ENCODE data around the gene IL4I1. TPM values are rescaled to one million over a fixed set of nuclear protein-coding genes. Genes with fewer than 3 reads are reported as not detected.

The IL4I1 gene
- total RNA-seq, 1 experiment from 2014 or later = not detected

DNA sequence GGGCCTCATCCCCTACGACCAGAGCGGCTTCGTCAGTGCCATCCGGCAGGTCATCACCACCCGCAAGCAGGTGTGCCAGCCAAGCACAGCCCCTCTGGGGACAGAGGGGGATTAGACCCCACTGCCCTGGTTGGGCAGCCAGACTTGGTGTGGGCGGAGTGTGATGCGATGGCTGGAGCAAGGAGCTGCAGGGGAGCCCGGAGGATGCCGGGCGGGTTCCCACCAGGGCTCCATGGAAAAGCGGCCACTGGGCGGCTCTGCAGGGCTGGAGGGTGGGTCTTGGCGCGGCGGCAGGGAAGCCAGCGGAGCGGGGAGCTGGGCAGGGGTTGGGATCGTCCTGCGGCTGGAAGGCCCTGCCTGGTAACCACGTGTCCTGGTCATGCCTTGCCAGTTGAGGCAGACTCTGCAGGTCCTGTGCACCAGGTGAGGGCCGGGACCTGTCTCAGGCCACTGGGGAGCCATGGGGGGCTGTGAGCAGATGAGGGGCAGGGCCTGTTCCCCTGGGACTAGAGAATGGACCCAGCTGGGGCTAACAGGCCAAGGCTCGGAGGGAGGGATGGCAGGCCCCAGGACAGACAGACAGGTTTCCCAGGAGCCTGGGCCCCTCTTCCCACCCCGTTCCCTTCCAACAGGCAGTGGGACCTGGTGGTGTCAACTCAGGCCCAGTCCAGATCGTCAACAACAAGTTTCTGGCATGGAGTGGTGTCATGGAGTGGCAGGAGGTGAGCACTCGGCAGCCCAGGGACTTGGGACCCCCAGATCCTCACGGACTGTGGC, 39.4 kb downstream of the IL4I1 start:
- peaks cover 45% of the 10 kb centered on the region for H4K20me1 ChIP-seq (ENCODE audit: insufficient read depth, low read depth, low read length)

DNA sequence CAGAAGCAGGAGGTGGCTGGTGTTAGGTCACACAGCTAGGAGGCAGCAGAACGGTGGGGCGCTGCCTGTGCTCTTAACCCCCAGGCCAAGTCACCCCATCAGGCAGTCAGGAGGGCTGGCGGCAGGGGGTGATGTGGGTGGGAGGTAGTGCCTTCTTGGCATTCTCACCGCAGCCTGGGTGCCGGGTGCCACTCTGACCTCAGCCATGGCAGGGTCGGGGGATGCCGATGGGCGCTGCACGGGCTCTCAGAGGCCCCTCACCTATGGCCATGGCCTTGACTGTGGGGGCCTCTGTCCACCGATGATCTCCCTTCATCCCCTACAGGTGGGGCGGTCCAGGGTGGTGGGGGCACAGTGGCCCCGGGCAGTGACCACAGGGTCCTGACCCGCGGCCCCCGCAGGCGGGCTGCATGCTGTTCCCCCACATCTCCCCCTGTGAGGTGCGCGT, 40.1 kb downstream of the IL4I1 start:
- no peaks in the 10 kb centered on the region for H3K27me3 ChIP-seq (ENCODE audit: low read length)
- H4K20me1 ChIP-seq (ENCODE audit: insufficient read depth, low read depth, low read length) = peaks cover 51% of the 10 kb centered on the region
- H3K27ac ChIP-seq (ENCODE audit: low read length) = no peak overlapping the region
- H3K4me1 ChIP-seq (ENCODE audit: low read length) = peaks cover 22% of the 10 kb centered on the region
- H3K9me2 ChIP-seq (replicated peaks; ENCODE audit: insufficient read depth, low read length) = no peaks in the 10 kb centered on the region
- H3K4me2 ChIP-seq (ENCODE audit: low read depth, low read length, poor library complexity, severe bottlenecking) = no peak overlapping the region
- no peak overlapping the region for H3K4me3 ChIP-seq (ENCODE audit: low read length)
- H3K9ac ChIP-seq (ENCODE audit: low read length) = no peak overlapping the region
- H3K36me3 ChIP-seq (ENCODE audit: insufficient read depth, low read length) = peaks cover 29% of the 10 kb centered on the region; the same call in 1 of the 2 replicates
- H3K79me2 ChIP-seq (ENCODE audit: low read length) = peaks cover 29% of the 10 kb centered on the region
- H3K9me3 ChIP-seq (ENCODE audit: low read length) = no peaks in the 10 kb centered on the region
- DNase-seq = peak; percentile 66
- no peak overlapping the region for H2AFZ ChIP-seq (ENCODE audit: low read length)

More for the DNA sequence above, 39.4 kb downstream of the IL4I1 start:
- no peak overlapping the region for H3K27ac ChIP-seq (ENCODE audit: low read length)
- DNase-seq = no peak
- H3K27me3 ChIP-seq (ENCODE audit: low read length) = no peaks in the 10 kb centered on the region
- no peak overlapping the region for H3K4me3 ChIP-seq (ENCODE audit: low read length)
- H3K4me1 ChIP-seq (ENCODE audit: low read length) = peaks cover 17% of the 10 kb centered on the region
- H3K36me3 ChIP-seq (ENCODE audit: insufficient read depth, low read length) = peaks cover 29% of the 10 kb centered on the region; the same call in 1 of the 2 replicates
- H3K9me3 ChIP-seq (ENCODE audit: low read length) = no peaks in the 10 kb centered on the region
- H3K9ac ChIP-seq (ENCODE audit: low read length) = no peak overlapping the region
- peaks cover 23% of the 10 kb centered on the region for H3K79me2 ChIP-seq (ENCODE audit: low read length)
- no peaks in the 10 kb centered on the region for H3K9me2 ChIP-seq (replicated peaks; ENCODE audit: insufficient read depth, low read length)
- no peak overlapping the region for H2AFZ ChIP-seq (ENCODE audit: low read length)
- H3K4me2 ChIP-seq (ENCODE audit: low read depth, low read length, poor library complexity, severe bottlenecking) = no peak overlapping the region

DNA sequence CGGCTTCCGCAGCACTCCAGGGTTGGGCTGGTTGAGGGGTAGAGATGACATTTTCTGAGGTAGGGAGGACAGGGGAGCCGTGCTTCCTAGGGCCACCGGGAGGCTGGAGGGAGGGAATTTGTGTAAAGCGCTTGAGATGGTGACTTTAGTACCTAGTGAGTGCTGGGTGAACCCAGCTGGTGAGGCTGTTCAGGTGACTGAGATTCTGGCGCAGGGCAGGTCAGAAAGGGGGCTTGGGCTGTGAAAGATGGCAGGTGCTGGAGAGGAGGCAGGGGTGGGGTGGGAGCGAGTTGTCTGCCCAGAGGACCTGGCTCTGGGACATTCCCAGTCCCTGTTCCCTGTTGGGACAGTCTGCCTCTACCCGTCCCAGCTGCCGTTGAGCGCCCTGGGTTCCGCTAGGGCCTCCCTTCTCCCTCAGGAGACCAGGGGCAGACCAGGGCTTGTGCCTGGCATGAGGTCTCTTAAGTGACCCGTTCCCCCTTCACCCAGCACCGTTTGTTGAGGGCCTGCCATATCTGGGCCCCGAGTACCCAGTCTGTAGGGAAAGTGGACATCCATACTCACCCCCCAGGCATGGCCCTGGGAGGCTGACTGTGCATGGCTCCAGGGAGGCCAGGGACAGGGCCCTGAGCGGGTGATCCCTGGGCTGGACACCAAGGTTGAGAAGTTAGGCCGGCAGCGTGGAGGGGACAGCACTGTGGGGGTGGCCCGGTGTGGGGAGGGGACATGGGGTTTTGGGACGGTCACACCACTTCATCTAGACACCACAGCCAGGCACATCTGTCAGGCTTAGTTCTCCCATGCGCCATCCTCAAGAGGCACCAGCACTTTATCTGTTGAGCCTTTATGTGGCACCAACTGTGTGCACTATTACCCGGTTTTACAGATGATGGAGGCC, 40.8 kb downstream of the IL4I1 start:
- Histone ChIP-seq H3K4me1 (ENCODE audit: low read length) (peaks cover 22% of the 10 kb centered on the region), H3K9ac (ENCODE audit: low read length) (no peak overlapping the region), H4K20me1 (ENCODE audit: insufficient read depth, low read depth, low read length) (peaks cover 50% of the 10 kb centered on the region), H3K79me2 (ENCODE audit: low read length) (peaks cover 29% of the 10 kb centered on the region), H3K9me2 (replicated peaks; ENCODE audit: insufficient read depth, low read length) (no peaks in the 10 kb centered on the region), H3K9me3 (ENCODE audit: low read length) (no peaks in the 10 kb centered on the region), H3K4me3 (ENCODE audit: low read length) (no peak overlapping the region), H3K4me2 (ENCODE audit: low read depth, low read length, poor library complexity, severe bottlenecking) (no peak overlapping the region), H3K36me3 (ENCODE audit: insufficient read depth, low read length) (peaks cover 29% of the 10 kb centered on the region; the same call in 1 of the 2 replicates), H3K27ac (ENCODE audit: low read length) (no peak overlapping the region), H3K27me3 (ENCODE audit: low read length) (no peaks in the 10 kb centered on the region), H2AFZ (ENCODE audit: low read length) (no peak overlapping the region)
- DNase-seq = no peak

DNA sequence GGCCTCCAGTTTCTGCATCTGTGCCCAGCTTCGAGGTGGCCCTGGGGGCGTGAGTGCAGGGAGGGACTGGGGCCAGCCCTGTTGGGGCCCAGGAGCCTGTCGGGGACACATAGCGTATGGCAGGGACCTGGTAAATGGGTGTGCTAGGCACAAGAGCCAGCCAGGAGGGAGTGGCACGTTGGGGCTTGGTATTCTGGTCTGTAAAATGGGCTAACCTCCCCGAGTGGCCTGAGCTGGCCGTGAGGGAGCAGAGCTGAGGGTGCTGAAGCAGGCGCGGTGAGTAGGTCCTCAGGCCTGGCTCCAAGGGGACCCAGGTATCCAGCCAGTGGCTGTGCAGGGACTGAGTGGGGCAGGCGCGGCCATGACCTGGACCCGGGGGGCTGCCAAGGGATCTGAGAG, 41.4 kb downstream of the IL4I1 start:
- no peak overlapping the region for H3K27ac ChIP-seq (ENCODE audit: low read length)
- H3K4me2 ChIP-seq (ENCODE audit: low read depth, low read length, poor library complexity, severe bottlenecking) = no peak overlapping the region
- no peaks in the 10 kb centered on the region for H3K9me3 ChIP-seq (ENCODE audit: low read length)
- H3K4me3 ChIP-seq (ENCODE audit: low read length) = no peak overlapping the region
- peaks cover 29% of the 10 kb centered on the region; the same call in 1 of the 2 replicates for H3K36me3 ChIP-seq (ENCODE audit: insufficient read depth, low read length)
- H3K4me1 ChIP-seq (ENCODE audit: low read length) = peaks cover 26% of the 10 kb centered on the region
- no peak overlapping the region for H2AFZ ChIP-seq (ENCODE audit: low read length)
- peak; percentile 70 for DNase-seq
- H3K27me3 ChIP-seq (ENCODE audit: low read length) = no peaks in the 10 kb centered on the region
- H4K20me1 ChIP-seq (ENCODE audit: insufficient read depth, low read depth, low read length) = peaks cover 45% of the 10 kb centered on the region
- peaks cover 29% of the 10 kb centered on the region for H3K79me2 ChIP-seq (ENCODE audit: low read length)
- H3K9ac ChIP-seq (ENCODE audit: low read length) = no peak overlapping the region
- H3K9me2 ChIP-seq (replicated peaks; ENCODE audit: insufficient read depth, low read length) = no peaks in the 10 kb centered on the region

DNA sequence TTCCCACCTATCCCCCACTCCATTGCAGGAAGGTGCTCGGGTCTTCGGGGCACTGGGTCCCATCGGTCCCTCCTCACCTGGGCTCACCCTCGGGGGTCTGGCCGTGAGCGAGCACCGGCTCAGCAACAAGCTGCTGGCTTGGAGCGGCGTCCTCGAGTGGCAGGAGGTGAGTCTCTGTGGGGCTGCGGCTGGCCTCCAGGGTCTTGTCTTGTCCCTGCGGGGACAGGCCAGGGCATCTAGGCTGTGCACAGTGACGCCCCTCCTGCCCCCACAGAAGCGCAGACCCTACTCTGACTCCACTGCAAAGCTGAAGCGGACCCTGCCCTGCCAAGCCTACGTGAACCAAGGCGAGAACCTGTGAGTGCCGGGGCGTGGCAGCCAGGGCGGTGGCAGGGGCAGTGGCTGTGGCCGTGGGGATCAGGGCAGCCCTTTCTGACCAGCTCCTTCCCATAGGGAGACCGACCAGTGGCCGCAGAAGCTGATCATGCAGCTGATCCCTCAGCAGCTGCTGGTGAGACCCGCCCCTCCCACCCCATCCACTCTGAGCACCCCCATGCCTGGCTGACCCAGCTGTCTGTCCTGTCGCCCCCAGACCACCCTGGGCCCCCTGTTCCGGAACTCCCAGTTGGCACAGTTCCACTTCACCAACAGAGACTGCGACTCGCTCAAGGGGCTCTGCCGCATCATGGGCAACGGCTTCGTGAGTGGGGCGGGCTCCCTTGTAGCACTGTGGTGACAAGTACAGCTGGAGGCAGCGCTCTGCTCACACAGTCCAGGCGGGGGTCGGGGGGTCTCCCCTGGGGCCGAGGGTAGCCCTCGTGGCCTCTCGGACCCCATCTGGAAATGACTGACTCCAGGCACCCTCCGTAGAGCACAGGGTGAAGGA, 42.1 kb downstream of the IL4I1 start:
- no peak overlapping the region for H2AFZ ChIP-seq (ENCODE audit: low read length)
- peaks cover 30% of the 10 kb centered on the region for H3K4me1 ChIP-seq (ENCODE audit: low read length)
- no peak overlapping the region for H3K4me2 ChIP-seq (ENCODE audit: low read depth, low read length, poor library complexity, severe bottlenecking)
- no peak for DNase-seq
- no peaks in the 10 kb centered on the region for H3K9me3 ChIP-seq (ENCODE audit: low read length)
- H3K9me2 ChIP-seq (replicated peaks; ENCODE audit: insufficient read depth, low read length) = no peaks in the 10 kb centered on the region
- H4K20me1 ChIP-seq (ENCODE audit: insufficient read depth, low read depth, low read length) = peaks cover 50% of the 10 kb centered on the region
- H3K79me2 ChIP-seq (ENCODE audit: low read length) = peaks cover 29% of the 10 kb centered on the region
- H3K27ac ChIP-seq (ENCODE audit: low read length) = no peak overlapping the region
- no peak overlapping the region for H3K9ac ChIP-seq (ENCODE audit: low read length)
- H3K36me3 ChIP-seq (ENCODE audit: insufficient read depth, low read length) = peaks cover 29% of the 10 kb centered on the region
- no peak overlapping the region for H3K4me3 ChIP-seq (ENCODE audit: low read length)
- H3K27me3 ChIP-seq (ENCODE audit: low read length) = no peaks in the 10 kb centered on the region

DNA sequence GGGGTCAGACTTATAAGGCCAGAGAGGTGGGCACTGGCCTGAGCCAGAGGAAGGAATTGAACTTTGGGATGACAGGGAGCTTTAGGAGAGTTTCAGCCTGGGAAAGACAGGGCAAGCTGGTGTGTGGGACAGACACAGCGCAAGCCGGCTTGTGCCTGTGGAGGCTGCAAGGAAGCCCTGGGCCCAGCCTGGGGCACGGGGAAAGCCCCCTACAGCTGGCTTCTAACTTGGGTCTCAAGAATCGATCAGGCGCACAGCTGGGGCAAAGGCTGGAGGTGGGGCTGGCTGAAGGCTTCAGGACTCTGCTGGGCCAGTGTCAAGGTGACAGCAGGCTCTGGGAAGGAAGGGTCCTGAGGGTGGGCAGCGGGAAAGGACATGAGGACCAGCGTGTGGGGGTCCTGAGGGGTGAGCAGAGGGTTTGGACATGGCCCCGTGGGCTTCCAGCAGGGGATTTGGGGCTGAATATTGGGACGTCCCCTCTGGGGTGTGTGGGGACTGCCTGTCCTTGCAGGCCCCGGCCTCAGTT, 42.8 kb downstream of the IL4I1 start:
- no peaks in the 10 kb centered on the region for H3K27me3 ChIP-seq (ENCODE audit: low read length)
- peaks cover 50% of the 10 kb centered on the region for H4K20me1 ChIP-seq (ENCODE audit: insufficient read depth, low read depth, low read length)
- no peak overlapping the region for H3K4me2 ChIP-seq (ENCODE audit: low read depth, low read length, poor library complexity, severe bottlenecking)
- H3K79me2 ChIP-seq (ENCODE audit: low read length) = peaks cover 29% of the 10 kb centered on the region
- H3K36me3 ChIP-seq (ENCODE audit: insufficient read depth, low read length) = peaks cover 28% of the 10 kb centered on the region
- H2AFZ ChIP-seq (ENCODE audit: low read length) = no peak overlapping the region
- H3K9ac ChIP-seq (ENCODE audit: low read length) = no peak overlapping the region; the same call in none of the 2 replicates
- DNase-seq = no peak
- no peaks in the 10 kb centered on the region for H3K9me2 ChIP-seq (replicated peaks; ENCODE audit: insufficient read depth, low read length)
- H3K4me1 ChIP-seq (ENCODE audit: low read length) = peaks cover 30% of the 10 kb centered on the region
- H3K9me3 ChIP-seq (ENCODE audit: low read length) = no peaks in the 10 kb centered on the region; the same call in 1 of the 2 replicates
- no peak overlapping the region for H3K4me3 ChIP-seq (ENCODE audit: low read length)
- H3K27ac ChIP-seq (ENCODE audit: low read length) = no peak overlapping the region

DNA sequence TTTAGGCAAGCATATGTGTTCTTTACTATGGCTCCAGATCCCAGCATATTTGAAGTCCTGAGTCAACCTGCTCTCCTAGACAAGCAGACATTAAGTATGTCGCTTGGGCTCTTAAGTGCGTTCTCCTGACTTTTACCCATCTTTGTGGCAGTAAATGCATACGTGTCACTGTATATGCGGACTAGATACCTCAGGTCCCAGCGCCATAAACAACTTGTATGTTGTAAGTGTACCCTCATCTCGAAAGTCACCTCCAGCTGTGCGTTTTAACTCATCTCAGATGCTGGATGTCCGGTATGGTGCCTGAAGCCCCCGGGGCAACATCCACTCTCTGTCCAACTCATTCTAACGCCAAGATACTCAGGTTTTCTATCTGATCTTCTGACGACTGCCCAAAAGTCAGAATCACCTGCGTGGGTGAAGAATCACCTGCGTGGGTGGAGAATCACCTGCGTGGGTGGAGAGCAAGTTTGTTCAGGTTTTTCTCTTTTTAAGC, 44.0 kb downstream of the IL4I1 start:
- H3K27me3 ChIP-seq (ENCODE audit: low read length) = no peaks in the 10 kb centered on the region
- peaks cover 50% of the 10 kb centered on the region for H4K20me1 ChIP-seq (ENCODE audit: insufficient read depth, low read depth, low read length)
- no peaks in the 10 kb centered on the region; the same call in 1 of the 2 replicates for H3K9me3 ChIP-seq (ENCODE audit: low read length)
- H2AFZ ChIP-seq (ENCODE audit: low read length) = no peak overlapping the region
- H3K9me2 ChIP-seq (replicated peaks; ENCODE audit: insufficient read depth, low read length) = no peaks in the 10 kb centered on the region
- peak overlapping the region; percentile 72 for H3K4me3 ChIP-seq (ENCODE audit: low read length)
- H3K4me2 ChIP-seq (ENCODE audit: low read depth, low read length, poor library complexity, severe bottlenecking) = peak overlapping the region; percentile 81
- peaks cover 29% of the 10 kb centered on the region for H3K79me2 ChIP-seq (ENCODE audit: low read length)
- peaks cover 16% of the 10 kb centered on the region for H3K36me3 ChIP-seq (ENCODE audit: insufficient read depth, low read length)
- H3K4me1 ChIP-seq (ENCODE audit: low read length) = peaks cover 30% of the 10 kb centered on the region
- H3K27ac ChIP-seq (ENCODE audit: low read length) = no peak overlapping the region
- H3K9ac ChIP-seq (ENCODE audit: low read length) = peak overlapping the region; percentile 85
- peak; percentile 57 for DNase-seq

All from Karpas-422 (cell line).